Neural crest cell (in vitro differentiated cells): Measurements from ENCODE around the gene OR10A7. TPM values are rescaled to one million over a fixed set of nuclear protein-coding genes. Genes with fewer than 3 reads are reported as not detected.
"Not testable (repeated sequence)": the region's sequence is repeated elsewhere in the genome, so short reads cannot be mapped to it uniquely, and the experiment has no call there.

Experiments used
- DNase-seq: peaks from one replicate; pipeline ENCODE4 v3.0.0; 2021; ENCODE audit warnings: low read depth, mixed read lengths, low spot score
- H3K27ac Mint-ChIP-seq: one replicate; pipeline ENCODE4 v1.8.0; 2021; ENCODE audit warnings: mild to moderate bottlenecking, mixed read lengths; ENCODE audit not compliant: unreplicated experiment
- H3K27me3 Mint-ChIP-seq: 2 replicates; pipeline ENCODE4 v1.8.0; 2021; ENCODE audit warnings: low read depth, mild to moderate bottlenecking, mixed read lengths
- H3K36me3 Mint-ChIP-seq: 2 replicates; pipeline ENCODE4 v1.8.0; 2021; ENCODE audit warnings: low read depth, mild to moderate bottlenecking, mixed read lengths
- H3K4me1 Mint-ChIP-seq: 2 replicates; pipeline ENCODE4 v1.8.0; 2021; ENCODE audit warnings: mixed read lengths
- H3K4me3 Mint-ChIP-seq: one replicate; pipeline ENCODE4 v1.8.0; 2021; ENCODE audit warnings: mild to moderate bottlenecking, mixed read lengths
- H3K9me3 Mint-ChIP-seq: 2 replicates; pipeline ENCODE4 v1.8.0; 2021; ENCODE audit warnings: mixed read lengths
- CTCF ChIP-seq: fragments of 200-600 bp; sonication (generic); conservative IDR thresholded peaks from 2 replicates; pipeline ENCODE4 v1.5.0; 2021; ENCODE audit warnings: antibody characterized with exemption, mild to moderate bottlenecking
- long read RNA-seq: library from polyadenylated mRNA; unstranded; transcript quantifications from one replicate; pipeline ENCODE4 v2.0.0, GENCODE V29; 2020
- total RNA-seq: library from RNA; stranded (reverse); gene quantifications from 2 replicates; pipeline ENCODE4 v1.2.1, GENCODE V29; 2021

The OR10A7 gene, protein sequence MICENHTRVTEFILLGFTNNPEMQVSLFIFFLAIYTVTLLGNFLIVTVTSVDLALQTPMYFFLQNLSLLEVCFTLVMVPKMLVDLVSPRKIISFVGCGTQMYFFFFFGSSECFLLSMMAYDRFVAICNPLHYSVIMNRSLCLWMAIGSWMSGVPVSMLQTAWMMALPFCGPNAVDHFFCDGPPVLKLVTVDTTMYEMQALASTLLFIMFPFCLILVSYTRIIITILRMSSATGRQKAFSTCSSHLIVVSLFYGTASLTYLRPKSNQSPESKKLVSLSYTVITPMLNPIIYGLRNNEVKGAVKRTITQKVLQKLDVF
- total RNA-seq, result not detected in 2 replicates
- long read RNA-seq, result 0 reads

DNA sequence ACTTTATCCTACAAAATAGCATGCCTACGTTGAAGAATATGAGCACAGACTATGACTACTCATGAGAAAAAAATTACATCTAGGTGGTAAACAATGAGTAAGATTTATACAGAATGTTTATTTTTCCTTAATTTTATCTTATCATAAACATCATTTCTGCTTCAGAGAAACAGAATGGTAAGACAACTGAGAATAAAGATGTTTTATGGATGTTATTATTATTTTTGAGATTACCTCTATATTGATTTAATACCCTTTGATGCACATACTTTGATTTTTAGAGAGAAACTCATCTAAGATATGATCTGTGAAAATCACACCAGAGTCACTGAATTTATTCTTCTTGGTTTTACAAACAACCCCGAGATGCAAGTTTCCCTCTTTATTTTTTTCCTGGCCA is at the start of gene OR10A7:
TSS of gene OR10A7 (plus strand) at position 301 of the 400 bp plus-strand sequence. CDS start at position 301, 0 bp downstream.
- H3K27ac Mint-ChIP-seq, result no peak within 1 kb of the TSS
- no peaks in the 10 kb centered on the region for H3K4me1 Mint-ChIP-seq
- no peaks in the 10 kb centered on the region for H3K27me3 Mint-ChIP-seq
- DNase-seq, result no peak
- no peak within 1 kb of the TSS for H3K4me3 Mint-ChIP-seq
- H3K36me3 Mint-ChIP-seq, result no peaks in the 10 kb centered on the region
- H3K9me3 Mint-ChIP-seq, result peaks cover 3% of the 10 kb centered on the region
- TF ChIP-seq CTCF, result no peak

DNA sequence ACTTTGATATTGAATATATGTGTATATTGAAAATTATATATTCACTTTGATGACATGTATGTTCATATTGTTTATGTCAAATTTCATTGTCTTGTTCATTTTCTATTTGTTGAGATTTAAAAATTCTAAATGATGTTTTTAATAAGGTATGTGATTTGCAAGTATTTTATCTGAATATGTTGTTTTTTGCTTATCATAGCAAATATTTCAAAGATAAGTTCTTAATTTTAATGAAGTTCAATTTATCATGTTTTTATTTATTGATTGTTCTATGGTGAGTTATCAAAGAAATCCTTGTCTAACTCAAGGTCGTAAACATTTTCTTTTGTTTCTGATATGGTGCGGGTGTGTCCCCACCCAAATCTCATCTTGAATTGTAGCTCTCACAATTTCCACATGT is 49.4 kb upstream of the OR10A7 start:
- no peak overlapping the region for H3K4me3 Mint-ChIP-seq
- peaks cover 3% of the 10 kb centered on the region for H3K9me3 Mint-ChIP-seq
- no peaks in the 10 kb centered on the region for H3K27me3 Mint-ChIP-seq
- H3K4me1 Mint-ChIP-seq, result peaks cover 8% of the 10 kb centered on the region
- no peak overlapping the region for H3K27ac Mint-ChIP-seq
- no peak for TF ChIP-seq CTCF
- DNase-seq, result no peak
- no peaks in the 10 kb centered on the region for H3K36me3 Mint-ChIP-seq

- H3K27me3 Mint-ChIP-seq, H3K4me3 Mint-ChIP-seq, H3K36me3 Mint-ChIP-seq, DNase-seq, H3K4me1 Mint-ChIP-seq, H3K9me3 Mint-ChIP-seq: not testable (repeated sequence)
- peak overlapping the region; percentile 15 for H3K27ac Mint-ChIP-seq
These were observed 49.0 kb upstream of the OR10A7 start for GRCh38 chr12:55171846-55172245.

GRCh38 chr12:55172686-55173085 is 48.1 kb upstream of the OR10A7 start:
- DNase-seq, result no peak
- Mint-ChIP-seq H3K4me1 (peaks cover 4% of the 10 kb centered on the region), H3K4me3 (no peak overlapping the region), H3K36me3 (no peaks in the 10 kb centered on the region), H3K27me3 (no peaks in the 10 kb centered on the region), H3K27ac (no peak overlapping the region), H3K9me3 (peaks cover 3% of the 10 kb centered on the region)
- TF ChIP-seq CTCF, result no peak

DNA sequence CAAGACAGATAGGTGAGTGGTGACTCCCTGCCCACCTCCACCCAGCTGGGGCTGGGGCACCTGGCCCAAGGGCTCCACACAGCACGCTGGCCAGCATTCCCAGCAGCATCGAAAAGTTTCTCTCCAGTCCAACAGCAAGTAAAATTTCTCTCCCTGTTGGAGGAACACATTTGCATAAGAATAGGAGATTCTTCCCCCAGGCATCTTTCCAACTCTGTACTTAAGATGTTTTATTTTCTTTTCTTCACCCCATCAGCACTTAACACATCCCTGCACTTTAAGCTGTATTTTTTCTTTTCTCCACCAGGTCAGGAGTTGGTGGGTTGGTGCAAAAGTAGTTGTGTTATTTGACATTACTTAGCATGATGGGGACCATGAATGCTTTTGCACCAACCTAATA is 47.4 kb upstream of the OR10A7 start:
- DNase-seq, result no peak
- Mint-ChIP-seq H3K4me3 (no peak overlapping the region), H3K4me1 (peaks cover 4% of the 10 kb centered on the region), H3K36me3 (no peaks in the 10 kb centered on the region), H3K27ac (no peak overlapping the region), H3K9me3 (peaks cover 3% of the 10 kb centered on the region), H3K27me3 (no peaks in the 10 kb centered on the region)
- TF ChIP-seq CTCF, result no peak

DNA sequence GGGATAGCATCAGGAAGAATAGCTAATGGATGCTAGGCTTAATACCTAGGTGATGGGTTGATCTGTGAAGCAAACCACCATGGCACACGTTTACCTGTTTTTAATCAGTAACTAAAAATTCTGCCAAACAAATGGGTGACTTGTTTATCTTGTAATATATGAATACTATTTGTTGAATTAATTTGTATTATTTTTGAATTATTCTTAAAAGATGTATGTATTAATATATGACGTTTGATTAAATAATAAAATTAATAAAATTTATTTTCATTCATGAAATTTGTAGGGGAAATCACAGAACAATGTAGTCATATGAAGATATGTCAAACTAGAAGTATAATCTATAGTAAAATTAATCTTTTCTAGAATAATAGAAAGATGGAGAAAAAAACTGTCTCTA is 32.3 kb upstream of the OR10A7 start:
- Mint-ChIP-seq H3K27ac (no peak overlapping the region), H3K4me3 (no peak overlapping the region), H3K4me1 (no peaks in the 10 kb centered on the region), H3K9me3 (peaks cover 5% of the 10 kb centered on the region), H3K36me3 (peaks cover 3% of the 10 kb centered on the region), H3K27me3 (no peaks in the 10 kb centered on the region)
- DNase-seq, result no peak
- TF ChIP-seq CTCF, result no peak
